ENCODE measurements around the gene KPNA6. TPM values are rescaled to one million over a fixed set of nuclear protein-coding genes. Genes with fewer than 3 reads are reported as not detected.

KPNA6 gene
- total and polyA plus RNA-seq, 2 of the 13 experiments (the other 11 are each of a cell fraction or from before 2014, with no cell fraction given) = 22.0 to 47.5 TPM

GRCh38 chr1:32104127-32104526 lies 3.7 kb upstream of the KPNA6 start (continued):
- TF ChIP-seq, protein P1, sequence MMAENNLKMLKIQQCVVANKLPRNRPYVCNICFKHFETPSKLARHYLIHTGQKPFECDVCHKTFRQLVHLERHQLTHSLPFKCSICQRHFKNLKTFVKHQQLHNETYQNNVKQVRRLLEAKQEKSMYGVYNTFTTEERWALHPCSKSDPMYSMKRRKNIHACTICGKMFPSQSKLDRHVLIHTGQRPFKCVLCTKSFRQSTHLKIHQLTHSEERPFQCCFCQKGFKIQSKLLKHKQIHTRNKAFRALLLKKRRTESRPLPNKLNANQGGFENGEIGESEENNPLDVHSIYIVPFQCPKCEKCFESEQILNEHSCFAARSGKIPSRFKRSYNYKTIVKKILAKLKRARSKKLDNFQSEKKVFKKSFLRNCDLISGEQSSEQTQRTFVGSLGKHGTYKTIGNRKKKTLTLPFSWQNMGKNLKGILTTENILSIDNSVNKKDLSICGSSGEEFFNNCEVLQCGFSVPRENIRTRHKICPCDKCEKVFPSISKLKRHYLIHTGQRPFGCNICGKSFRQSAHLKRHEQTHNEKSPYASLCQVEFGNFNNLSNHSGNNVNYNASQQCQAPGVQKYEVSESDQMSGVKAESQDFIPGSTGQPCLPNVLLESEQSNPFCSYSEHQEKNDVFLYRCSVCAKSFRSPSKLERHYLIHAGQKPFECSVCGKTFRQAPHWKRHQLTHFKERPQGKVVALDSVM (CRISPR knock-in tag; IDR thresholded peaks at IDR 0.05) = 0 out of 2 replicates have a peak, but pooled peaks have one; percentile 38
- no peak for TF ChIP-seq KLF13 (CRISPR knock-in tag; IDR thresholded peaks at IDR 0.05)
- no peak for TF ChIP-seq WIZ (CRISPR knock-in tag; IDR thresholded peaks at IDR 0.05)
- no peak for TF ChIP-seq MATR3 (CRISPR knock-in tag; IDR thresholded peaks at IDR 0.05)
- TF ChIP-seq HOXA7 (CRISPR knock-in tag; IDR thresholded peaks at IDR 0.05) = no peak
- TF ChIP-seq EHMT2 (IDR thresholded peaks at IDR 0.05; ENCODE audit: borderline replicate concordance, low read depth, low read length) = no peak
- no peak for TF ChIP-seq SOX5 (CRISPR knock-in tag; IDR thresholded peaks at IDR 0.05; ENCODE audit: borderline replicate concordance)
- no peak for TF ChIP-seq ZC3H13 (CRISPR knock-in tag; IDR thresholded peaks at IDR 0.05)
- TF ChIP-seq, protein P2, sequence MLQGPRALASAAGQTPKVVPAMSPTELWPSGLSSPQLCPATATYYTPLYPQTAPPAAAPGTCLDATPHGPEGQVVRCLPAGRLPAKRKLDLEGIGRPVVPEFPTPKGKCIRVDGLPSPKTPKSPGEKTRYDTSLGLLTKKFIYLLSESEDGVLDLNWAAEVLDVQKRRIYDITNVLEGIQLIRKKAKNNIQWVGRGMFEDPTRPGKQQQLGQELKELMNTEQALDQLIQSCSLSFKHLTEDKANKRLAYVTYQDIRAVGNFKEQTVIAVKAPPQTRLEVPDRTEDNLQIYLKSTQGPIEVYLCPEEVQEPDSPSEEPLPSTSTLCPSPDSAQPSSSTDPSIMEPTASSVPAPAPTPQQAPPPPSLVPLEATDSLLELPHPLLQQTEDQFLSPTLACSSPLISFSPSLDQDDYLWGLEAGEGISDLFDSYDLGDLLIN (CRISPR knock-in tag; IDR thresholded peaks at IDR 0.05; ENCODE audit: borderline replicate concordance) = no peak
- no peak for TF ChIP-seq SKI (IDR thresholded peaks at IDR 0.05; ENCODE audit: partially characterized antibody)
- no peak for TF ChIP-seq SRSF1 (optimal IDR thresholded peaks at IDR 0.05; ENCODE audit: low read depth, low read length)
- TF ChIP-seq ZBTB25 (CRISPR knock-in tag; IDR thresholded peaks at IDR 0.05) = no peak
- no peak for TF ChIP-seq MED13 (CRISPR knock-in tag; IDR thresholded peaks at IDR 0.05)
- no peak for TF ChIP-seq SETDB1 (CRISPR knock-in tag; IDR thresholded peaks at IDR 0.05; ENCODE audit: borderline replicate concordance)
- TF ChIP-seq XBP1 (CRISPR knock-in tag; IDR thresholded peaks at IDR 0.05) = no peak
- no peak for TF ChIP-seq ZNF484 (CRISPR knock-in tag; IDR thresholded peaks at IDR 0.05; ENCODE audit: borderline replicate concordance, low read depth)
- TF ChIP-seq AFF4 (CRISPR knock-in tag; IDR thresholded peaks at IDR 0.05) = no peak
- TF ChIP-seq TGIF2 (CRISPR knock-in tag; IDR thresholded peaks at IDR 0.05) = no peak
